Left ventricle myocardium inferior (tissue), 1 donor: ENCODE data around the gene KRT222. TPM values are rescaled to one million over a fixed set of nuclear protein-coding genes. Genes with fewer than 3 reads are reported as not detected.

Experiments
- DNase-seq: peaks from one replicate; pipeline ENCODE4 v3.0.0-alpha.2; 2020
- H3K27ac ChIP-seq: fragments of 200-600 bp; replicated peaks from 2 replicates; pipeline ENCODE4 v1.8.0; 2021
- H3K27me3 ChIP-seq: fragments of 200-600 bp; 2 replicates; pipeline ENCODE4 v1.8.0; 2021; ENCODE audit warnings: low read depth
- H3K36me3 ChIP-seq: fragments of 200-600 bp; 2 replicates; pipeline ENCODE4 v1.8.0; 2021
- H3K4me1 ChIP-seq: fragments of 200-600 bp; 2 replicates; pipeline ENCODE4 v1.8.0; 2021
- H3K4me3 ChIP-seq: fragments of 200-600 bp; 2 replicates; pipeline ENCODE4 v1.8.0; 2021; ENCODE audit warnings: mild to moderate bottlenecking, moderate library complexity
- H3K9me3 ChIP-seq: fragments of 200-600 bp; replicated peaks from 2 replicates; pipeline ENCODE4 v1.8.0; 2021
- intact Hi-C: fragments of 100-400 bp; cut with micrococcal nuclease; formaldehyde crosslinking; loops from one replicate; pipeline ENCODE4 v1.11.0; 2022
- total RNA-seq: library from RNA; stranded (reverse); fragmentation: NEBNext Ultra II Directional; extraction: Animal tissue kit (Norgen Biotek cat#: 25700); gene quantifications from one replicate; pipeline ENCODE4 v1.2.1, GENCODE V29; 2021
- TF ChIP-seq, protein P1 (sequence below): fragments of 200-600 bp; IDR thresholded peaks from 2 replicates; pipeline ENCODE4 v1.8.0; 2021; ENCODE audit warnings: antibody characterized with exemption, mild to moderate bottlenecking, borderline replicate concordance
- donor health status: DM: no; HTN: yes; CAD: no; lungs with severe emphysema.

KRT222 gene
- total RNA-seq, 1 donor from 2014 or later = 0.38 TPM

DNA sequence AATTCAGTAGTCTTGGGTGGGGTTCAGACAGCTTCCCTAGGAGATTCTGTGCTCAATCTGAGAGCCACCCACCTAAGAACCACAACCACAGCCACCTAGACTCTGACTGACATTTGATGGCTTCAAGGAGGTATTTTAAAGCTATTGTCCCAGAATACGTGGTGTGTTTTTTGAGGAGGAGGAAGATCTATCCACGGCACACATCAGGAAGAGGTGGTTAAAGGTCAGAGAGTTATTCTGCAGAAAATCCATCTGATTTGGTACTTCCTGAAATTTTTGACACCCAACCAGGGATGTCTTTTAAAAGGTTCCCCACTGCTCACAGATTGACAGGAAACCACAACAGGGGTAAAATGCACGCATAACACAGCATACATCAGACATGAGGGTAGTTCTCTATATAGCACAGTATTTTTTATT is 42.5 kb downstream of the KRT222 start:
- no peak for DNase-seq
- H3K27ac ChIP-seq = no peak overlapping the region
- peaks cover 21% of the 10 kb centered on the region for H3K27me3 ChIP-seq
- no peaks in the 10 kb centered on the region for H3K9me3 ChIP-seq
- no peak overlapping the region for H3K4me3 ChIP-seq
- H3K36me3 ChIP-seq = no peaks in the 10 kb centered on the region
- H3K4me1 ChIP-seq = peaks cover 10% of the 10 kb centered on the region
- TF ChIP-seq, protein P1, sequence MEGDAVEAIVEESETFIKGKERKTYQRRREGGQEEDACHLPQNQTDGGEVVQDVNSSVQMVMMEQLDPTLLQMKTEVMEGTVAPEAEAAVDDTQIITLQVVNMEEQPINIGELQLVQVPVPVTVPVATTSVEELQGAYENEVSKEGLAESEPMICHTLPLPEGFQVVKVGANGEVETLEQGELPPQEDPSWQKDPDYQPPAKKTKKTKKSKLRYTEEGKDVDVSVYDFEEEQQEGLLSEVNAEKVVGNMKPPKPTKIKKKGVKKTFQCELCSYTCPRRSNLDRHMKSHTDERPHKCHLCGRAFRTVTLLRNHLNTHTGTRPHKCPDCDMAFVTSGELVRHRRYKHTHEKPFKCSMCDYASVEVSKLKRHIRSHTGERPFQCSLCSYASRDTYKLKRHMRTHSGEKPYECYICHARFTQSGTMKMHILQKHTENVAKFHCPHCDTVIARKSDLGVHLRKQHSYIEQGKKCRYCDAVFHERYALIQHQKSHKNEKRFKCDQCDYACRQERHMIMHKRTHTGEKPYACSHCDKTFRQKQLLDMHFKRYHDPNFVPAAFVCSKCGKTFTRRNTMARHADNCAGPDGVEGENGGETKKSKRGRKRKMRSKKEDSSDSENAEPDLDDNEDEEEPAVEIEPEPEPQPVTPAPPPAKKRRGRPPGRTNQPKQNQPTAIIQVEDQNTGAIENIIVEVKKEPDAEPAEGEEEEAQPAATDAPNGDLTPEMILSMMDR = no peak
- intact Hi-C loops = no loop called here

DNA sequence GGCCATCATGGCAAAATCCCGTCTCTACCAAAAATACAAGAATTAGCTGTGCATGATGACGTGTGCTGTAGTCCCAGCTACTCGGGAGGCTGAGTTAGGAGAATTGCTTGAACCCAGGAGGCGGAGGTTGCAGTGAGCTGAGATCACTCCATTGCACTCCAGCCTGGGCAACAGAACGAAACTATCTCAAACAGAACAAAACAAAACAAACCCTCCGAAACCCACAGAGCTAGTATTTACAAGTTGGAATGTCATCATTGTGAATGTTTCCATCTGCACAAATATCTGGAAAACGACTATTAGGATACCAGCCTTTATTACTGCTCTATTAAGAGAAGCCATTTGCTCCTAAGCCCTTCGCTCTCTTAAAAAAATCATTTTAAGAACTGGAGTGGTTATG is 43.4 kb downstream of the KRT222 start:
- TF ChIP-seq, protein P1 = no peak
- intact Hi-C loops = no loop called here
- no peak overlapping the region for H3K27ac ChIP-seq

DNA sequence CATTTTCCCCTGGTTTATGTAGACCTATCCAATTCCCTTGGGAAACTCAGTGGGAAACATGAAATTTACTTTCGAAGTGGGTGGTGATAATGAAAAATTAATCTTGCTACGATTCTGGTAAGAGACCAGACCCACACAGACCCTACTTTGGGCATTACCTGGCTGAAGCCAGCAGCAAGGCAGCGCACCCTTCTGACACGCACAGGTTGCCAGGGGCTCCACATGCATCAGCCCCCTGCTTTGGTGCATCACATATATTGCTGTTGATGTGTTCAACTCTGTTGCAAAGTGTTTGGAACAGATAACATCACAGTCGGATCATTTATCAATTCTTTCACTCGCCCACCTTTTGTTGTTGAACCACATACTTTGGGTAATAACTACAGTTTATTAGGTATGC is 44.0 kb downstream of the KRT222 start:
- H3K4me1 ChIP-seq = peaks cover 10% of the 10 kb centered on the region
- H3K27ac ChIP-seq = no peak overlapping the region
- no peak overlapping the region for H3K4me3 ChIP-seq
- H3K27me3 ChIP-seq = peaks cover 35% of the 10 kb centered on the region
- no peaks in the 10 kb centered on the region for H3K9me3 ChIP-seq
- intact Hi-C loops = no loop called here
- TF ChIP-seq, protein P1 = no peak
- DNase-seq = no peak
- no peaks in the 10 kb centered on the region for H3K36me3 ChIP-seq

More for the DNA sequence above, 43.4 kb downstream of the KRT222 start:
- Histone ChIP-seq H3K36me3 (no peaks in the 10 kb centered on the region), H3K4me1 (peaks cover 10% of the 10 kb centered on the region), H3K9me3 (no peaks in the 10 kb centered on the region), H3K4me3 (no peak overlapping the region), H3K27me3 (peaks cover 29% of the 10 kb centered on the region)
- no peak for DNase-seq

DNA sequence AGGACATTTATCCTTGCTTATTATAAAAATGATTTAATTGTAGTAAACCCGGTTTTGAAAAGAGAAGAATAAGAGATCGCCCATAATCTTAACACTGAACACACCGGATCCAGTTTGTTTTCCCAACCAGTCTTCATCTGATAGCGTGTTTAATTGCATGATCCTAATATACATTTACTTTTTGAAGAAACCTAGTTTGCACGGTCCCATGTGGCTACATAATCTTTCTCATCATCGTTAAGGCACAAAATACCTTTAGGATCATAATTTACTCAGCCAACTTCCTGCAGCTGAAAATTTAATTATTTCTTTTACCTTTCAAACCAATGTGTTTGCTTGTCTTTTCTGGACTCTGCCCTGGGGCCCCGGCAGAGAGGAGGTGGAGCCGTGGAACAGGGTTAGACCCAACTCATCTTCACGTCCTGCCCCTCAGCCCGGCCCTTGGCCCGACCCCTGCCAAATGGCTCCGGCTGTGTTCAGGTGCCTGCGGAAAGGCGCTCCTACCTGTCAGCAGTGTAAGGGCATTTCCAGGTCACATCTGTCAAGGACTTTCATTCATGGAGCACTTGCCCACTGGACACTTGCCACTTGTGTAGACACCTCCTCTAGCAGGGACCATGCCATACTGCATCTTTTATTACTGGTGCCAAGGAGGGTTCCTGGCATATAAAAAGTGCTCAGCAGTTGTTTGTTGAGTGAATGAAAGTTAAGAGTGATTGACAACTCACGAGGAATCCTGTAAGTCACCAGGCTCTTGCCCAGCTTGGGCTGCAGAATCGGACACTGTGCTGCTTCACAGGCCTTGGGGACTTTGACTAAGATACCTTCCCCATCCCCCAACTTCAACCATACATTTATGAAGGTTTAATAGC is 46.0 kb downstream of the KRT222 start:
- no peaks in the 10 kb centered on the region for H3K36me3 ChIP-seq
- TF ChIP-seq, protein P1 = no peak
- H3K27ac ChIP-seq = no peak overlapping the region
- H3K4me1 ChIP-seq = peaks cover 15% of the 10 kb centered on the region
- no peak for DNase-seq
- no peak overlapping the region for H3K4me3 ChIP-seq
- no peaks in the 10 kb centered on the region for H3K9me3 ChIP-seq
- intact Hi-C loops = no loop called here
- H3K27me3 ChIP-seq = peaks cover 55% of the 10 kb centered on the region

DNA sequence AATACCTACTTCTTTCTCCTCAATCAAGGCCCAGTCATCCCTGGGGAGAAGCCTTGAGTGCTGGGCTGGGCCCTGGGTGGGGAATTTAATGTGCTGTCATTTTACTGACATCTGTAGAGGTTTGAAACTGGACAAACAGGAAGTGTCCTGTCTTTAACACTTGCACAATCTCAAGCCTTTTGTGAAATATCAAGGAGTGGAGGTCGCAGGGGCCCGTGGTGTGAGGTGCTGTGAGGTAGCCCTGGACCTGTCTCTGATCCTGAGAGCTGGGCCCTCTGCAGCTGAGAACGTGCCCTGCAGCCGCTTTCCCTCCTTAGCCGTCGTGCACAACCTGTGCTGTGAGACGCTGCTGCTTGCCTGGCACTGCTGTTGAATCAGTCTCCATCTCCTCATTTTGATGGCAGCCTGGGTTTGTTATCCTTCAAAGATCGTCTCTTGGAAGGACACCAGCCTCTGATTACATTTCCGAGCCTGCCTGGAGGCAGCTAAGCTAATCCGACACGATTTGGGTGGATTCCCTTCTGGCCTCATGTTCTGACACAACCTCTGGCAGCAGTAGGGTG is 47.2 kb downstream of the KRT222 start:
- Histone ChIP-seq H3K4me3 (no peak overlapping the region), H3K4me1 (peaks cover 15% of the 10 kb centered on the region), H3K9me3 (no peaks in the 10 kb centered on the region), H3K27ac (no peak overlapping the region), H3K36me3 (no peaks in the 10 kb centered on the region), H3K27me3 (peaks cover 67% of the 10 kb centered on the region)
- no peak for DNase-seq
- TF ChIP-seq, protein P1 = no peak
- intact Hi-C loops = no loop called here
